Muscle layer of duodenum (tissue), 2 donors: ENCODE data around the gene CLMP.

Experiments
- H3K27ac ChIP-seq: one replicate; pipeline ENCODE4 v1.7.0; 2013; ENCODE audit warnings: mild to moderate bottlenecking, low read length
- H3K27me3 ChIP-seq: one replicate; pipeline ENCODE4 v1.7.0; 2013; ENCODE audit warnings: low read depth, mild to moderate bottlenecking, control low read depth, low read length
- H3K36me3 ChIP-seq, 2 donors: one replicate each; pipeline ENCODE4 v1.7.0; 2013; ENCODE audit warnings: low read length in 2 of 2, control low read depth in 1 of 2, mild to moderate bottlenecking in 1 of 2; ENCODE audit not compliant: insufficient read depth in 2 of 2, control insufficient read depth in 1 of 2
- H3K4me1 ChIP-seq, 2 donors: one replicate each; pipeline ENCODE4 v1.7.0; 2013; ENCODE audit warnings: low read length in 2 of 2, mild to moderate bottlenecking in 2 of 2, control low read depth in 1 of 2, moderate library complexity in 1 of 2; ENCODE audit not compliant: insufficient read depth in 2 of 2, control insufficient read depth in 1 of 2
- H3K4me3 ChIP-seq, 2 donors: one replicate each; pipeline ENCODE4 v1.7.0; 2013; ENCODE audit warnings: low read length in 2 of 2, low read depth in 1 of 2, mild to moderate bottlenecking in 1 of 2
- H3K9me3 ChIP-seq, 2 donors: one replicate each; pipeline ENCODE4 v1.7.0; 2013; ENCODE audit warnings: low read length in 2 of 2, control low read depth in 1 of 2, mild to moderate bottlenecking in 1 of 2; ENCODE audit not compliant: control insufficient read depth in 1 of 2
- donor health status: healthy.

The CLMP gene

GRCh38 chr11:123072762-123073161 lies 122.3 kb downstream of the CLMP start:
- Histone ChIP-seq H3K4me1 (peaks cover 12 to 29% of the 10 kb centered on the region in 2 donors), H3K36me3 (peaks cover 5 to 22% of the 10 kb centered on the region in 2 donors), H3K4me3 (no peak overlapping the region), H3K27ac (no peak overlapping the region), H3K9me3 (no peaks in the 10 kb centered on the region), H3K27me3 (no peaks in the 10 kb centered on the region)

GRCh38 chr11:123072332-123072761 lies 122.7 kb downstream of the CLMP start:
- Histone ChIP-seq H3K4me1 (peaks cover 12 to 29% of the 10 kb centered on the region in 2 donors), H3K27me3 (no peaks in the 10 kb centered on the region), H3K4me3 (no peak overlapping the region), H3K36me3 (peaks cover 5 to 18% of the 10 kb centered on the region in 2 donors), H3K27ac (no peak overlapping the region), H3K9me3 (no peaks in the 10 kb centered on the region)

- Histone ChIP-seq H3K9me3 (no peaks in the 10 kb centered on the region), H3K36me3 (peaks cover 5 to 18% of the 10 kb centered on the region in 2 donors), H3K4me1 (peaks cover 12 to 37% of the 10 kb centered on the region in 2 donors), H3K27me3 (no peaks in the 10 kb centered on the region), H3K4me3 (peak overlapping the region; percentile 24 to 51), H3K27ac (peak overlapping the region; percentile 88)
Measured at GRCh38 chr11:123069908-123070821, 124.9 kb downstream of the CLMP start.

GRCh38 chr11:123065621-123066020 lies 129.4 kb downstream of the CLMP start:
- peaks cover 28 to 38% of the 10 kb centered on the region in 2 donors for H3K4me1 ChIP-seq
- H3K27ac ChIP-seq = no peak overlapping the region

GRCh38 chr11:123063826-123064657 lies 131.0 kb downstream of the CLMP start:
- H3K4me1 ChIP-seq = peaks cover 29 to 48% of the 10 kb centered on the region in 2 donors
- peak overlapping the region; percentile 89 to 90 for H3K4me3 ChIP-seq

More at GRCh38 chr11:123065621-123066020, 129.4 kb downstream of the CLMP start:
- no peaks in the 10 kb centered on the region for H3K9me3 ChIP-seq
- H3K27me3 ChIP-seq = no peaks in the 10 kb centered on the region
- H3K4me3 ChIP-seq = no peak overlapping the region
- peaks cover 0 to 16% of the 10 kb centered on the region in 2 donors for H3K36me3 ChIP-seq

GRCh38 chr11:123062892-123063825 lies 131.9 kb downstream of the CLMP start:
- Histone ChIP-seq H3K27ac (peak overlapping the region; percentile 100), H3K27me3 (no peaks in the 10 kb centered on the region), H3K9me3 (no peaks in the 10 kb centered on the region), H3K36me3 (peaks cover 18 to 39% of the 10 kb centered on the region in 2 donors), H3K4me1 (peaks cover 29 to 51% of the 10 kb centered on the region in 2 donors), H3K4me3 (peak overlapping the region; percentile 89 to 90)

More at GRCh38 chr11:123063826-123064657, 131.0 kb downstream of the CLMP start:
- Histone ChIP-seq H3K27ac (peak overlapping the region; percentile 100), H3K36me3 (peaks cover 9 to 30% of the 10 kb centered on the region in 2 donors), H3K9me3 (no peaks in the 10 kb centered on the region), H3K27me3 (no peaks in the 10 kb centered on the region)

- H3K4me3 ChIP-seq = peak overlapping the region; percentile 90 to 96
- H3K4me1 ChIP-seq = peaks cover 34 to 58% of the 10 kb centered on the region in 2 donors
- H3K9me3 ChIP-seq = no peaks in the 10 kb centered on the region
- H3K27ac ChIP-seq = peak overlapping the region; percentile 100
- H3K36me3 ChIP-seq = peaks cover 26 to 48% of the 10 kb centered on the region in 2 donors
- no peaks in the 10 kb centered on the region for H3K27me3 ChIP-seq
Measured at GRCh38 chr11:123062158-123062891, 132.7 kb downstream of the CLMP start.

GRCh38 chr11:123061403-123062157 lies 133.5 kb downstream of the CLMP start, which contains the start of gene HSPA8:
Gene HSPA8 (minus strand): TSS chr11:123062136. CDS start chr11:123061324, 812 bp downstream.
- Histone ChIP-seq H3K36me3 (peaks cover 33 to 55% of the 10 kb centered on the region in 2 donors), H3K27ac (peak within 1 kb of the TSS; percentile 100), H3K4me3 (peak within 1 kb of the TSS; percentile 90 to 96), H3K9me3 (no peaks in the 10 kb centered on the region), H3K27me3 (no peaks in the 10 kb centered on the region), H3K4me1 (peaks cover 34 to 65% of the 10 kb centered on the region in 2 donors)

- Histone ChIP-seq H3K9me3 (no peaks in the 10 kb centered on the region), H3K36me3 (peaks cover 44 to 66% of the 10 kb centered on the region in 2 donors), H3K4me1 (peaks cover 34 to 70% of the 10 kb centered on the region in 2 donors), H3K27ac (peak overlapping the region; percentile 78), H3K4me3 (peak overlapping the region; percentile 90 to 96), H3K27me3 (no peaks in the 10 kb centered on the region)
Measured at GRCh38 chr11:123060277-123061000, 134.6 kb downstream of the CLMP start.
